Loucy (cell line): ENCODE measurements around the gene ANXA8.

Experiments used
- CTCF ChIP-seq: fragments of 200-600 bp; sonication (generic); conservative IDR thresholded peaks from 2 replicates; pipeline ENCODE4 v1.5.1; 2014; ENCODE audit warnings: mild to moderate bottlenecking, antibody characterized with exemption, low read length
- EZH2phosphoT487 ChIP-seq: fragments of 200-600 bp; IDR thresholded peaks from 2 replicates; pipeline ENCODE4 v1.6.1; 2018; ENCODE audit warnings: antibody characterized with exemption, mild to moderate bottlenecking, moderate library complexity, borderline replicate concordance

GRCh38 chr10:47457528-47457820 is 26.4 kb downstream of the ANXA8 start:
- TF ChIP-seq CTCF = no peak
- TF ChIP-seq EZH2phosphoT487 = no peak
